Measurements from ENCODE around the gene FAM124A. TPM values are rescaled to one million over a fixed set of nuclear protein-coding genes. Genes with fewer than 3 reads are reported as not detected.

The FAM124A gene
- total and polyA plus RNA-seq, 7 donors = 0.23 to 18.3 (median 11.7) TPM

DNA sequence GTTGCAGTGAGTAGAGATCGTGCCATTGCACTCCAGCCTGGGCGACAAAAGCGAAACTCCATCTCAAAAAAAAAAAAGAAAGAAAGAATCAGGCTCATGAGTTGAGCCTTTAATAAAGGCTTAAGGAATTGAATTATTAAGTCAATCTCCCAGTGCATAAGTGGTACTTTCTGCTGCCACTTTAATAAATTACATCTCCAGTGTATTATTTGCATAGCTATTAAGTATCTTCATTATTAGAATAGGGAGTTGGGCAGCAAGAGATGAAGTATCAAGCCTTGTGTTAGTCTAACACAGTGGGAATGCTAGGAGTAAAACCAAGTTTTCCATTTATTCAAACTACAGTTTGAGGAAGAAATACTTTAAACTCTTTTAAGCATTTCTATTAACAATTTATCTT, 15.6 kb upstream of the FAM124A start:
- TF ChIP-seq POLR2AphosphoS5 (IDR thresholded peaks at IDR 0.05) = no peak
- TF ChIP-seq POLR2A (IDR thresholded peaks at IDR 0.05) = no peak
- H3K27me3 ChIP-seq = peaks cover 0 to 7% (median 0%) of the 10 kb centered on the region in 3 donors
- no peaks in the 10 kb centered on the region for H3K9me3 ChIP-seq
- 95 to 96% methylated on average over 3 of the region's 3 CpGs for WGBS, 2 donors
- DNase-seq = no peak
- no peak overlapping the region for H3K27ac ChIP-seq
- no peak overlapping the region for H3K4me3 ChIP-seq
- H3K36me3 ChIP-seq = no peaks in the 10 kb centered on the region
- intact Hi-C loops (cut with DNase I) = no loop called here
- H3K4me1 ChIP-seq = no peaks in the 10 kb centered on the region

DNA sequence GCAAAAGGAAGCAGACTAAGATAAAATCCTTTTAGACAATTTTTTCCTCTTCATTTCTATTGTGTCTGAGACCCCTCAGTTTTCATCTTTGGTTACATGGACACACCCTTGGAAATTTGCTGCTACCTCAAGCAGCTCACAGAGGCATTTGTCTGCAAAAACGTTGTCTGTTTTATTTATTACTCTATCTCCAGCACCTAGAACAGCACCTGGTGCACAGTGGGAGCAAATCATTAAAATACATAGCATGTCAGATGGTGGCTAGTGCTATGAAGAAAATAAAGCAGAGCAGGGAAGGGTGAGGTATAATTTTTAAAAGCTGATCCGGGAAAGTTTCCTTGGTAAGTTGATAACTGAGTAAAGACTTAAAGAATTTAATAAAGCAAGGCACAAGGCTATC, 14.3 kb upstream of the FAM124A start:
- 38 to 60% methylated on average over 2 of the region's 2 CpGs for WGBS, 2 donors
- intact Hi-C loops (cut with DNase I) = no loop called here
- Histone ChIP-seq H3K4me3 (no peak overlapping the region), H3K27ac (no peak overlapping the region), H3K4me1 (no peaks in the 10 kb centered on the region), H3K9me3 (no peaks in the 10 kb centered on the region), H3K36me3 (no peaks in the 10 kb centered on the region), H3K27me3 (peaks cover 0 to 14% (median 0%) of the 10 kb centered on the region in 3 donors)
- DNase-seq = no peak
- TF ChIP-seq, protein P1, sequence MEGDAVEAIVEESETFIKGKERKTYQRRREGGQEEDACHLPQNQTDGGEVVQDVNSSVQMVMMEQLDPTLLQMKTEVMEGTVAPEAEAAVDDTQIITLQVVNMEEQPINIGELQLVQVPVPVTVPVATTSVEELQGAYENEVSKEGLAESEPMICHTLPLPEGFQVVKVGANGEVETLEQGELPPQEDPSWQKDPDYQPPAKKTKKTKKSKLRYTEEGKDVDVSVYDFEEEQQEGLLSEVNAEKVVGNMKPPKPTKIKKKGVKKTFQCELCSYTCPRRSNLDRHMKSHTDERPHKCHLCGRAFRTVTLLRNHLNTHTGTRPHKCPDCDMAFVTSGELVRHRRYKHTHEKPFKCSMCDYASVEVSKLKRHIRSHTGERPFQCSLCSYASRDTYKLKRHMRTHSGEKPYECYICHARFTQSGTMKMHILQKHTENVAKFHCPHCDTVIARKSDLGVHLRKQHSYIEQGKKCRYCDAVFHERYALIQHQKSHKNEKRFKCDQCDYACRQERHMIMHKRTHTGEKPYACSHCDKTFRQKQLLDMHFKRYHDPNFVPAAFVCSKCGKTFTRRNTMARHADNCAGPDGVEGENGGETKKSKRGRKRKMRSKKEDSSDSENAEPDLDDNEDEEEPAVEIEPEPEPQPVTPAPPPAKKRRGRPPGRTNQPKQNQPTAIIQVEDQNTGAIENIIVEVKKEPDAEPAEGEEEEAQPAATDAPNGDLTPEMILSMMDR (IDR thresholded peaks at IDR 0.05) = no peak
- no peak for TF ChIP-seq POLR2AphosphoS5 (IDR thresholded peaks at IDR 0.05)
- TF ChIP-seq EP300 (IDR thresholded peaks at IDR 0.05) = no peak
- no peak for TF ChIP-seq POLR2A (IDR thresholded peaks at IDR 0.05)

DNA sequence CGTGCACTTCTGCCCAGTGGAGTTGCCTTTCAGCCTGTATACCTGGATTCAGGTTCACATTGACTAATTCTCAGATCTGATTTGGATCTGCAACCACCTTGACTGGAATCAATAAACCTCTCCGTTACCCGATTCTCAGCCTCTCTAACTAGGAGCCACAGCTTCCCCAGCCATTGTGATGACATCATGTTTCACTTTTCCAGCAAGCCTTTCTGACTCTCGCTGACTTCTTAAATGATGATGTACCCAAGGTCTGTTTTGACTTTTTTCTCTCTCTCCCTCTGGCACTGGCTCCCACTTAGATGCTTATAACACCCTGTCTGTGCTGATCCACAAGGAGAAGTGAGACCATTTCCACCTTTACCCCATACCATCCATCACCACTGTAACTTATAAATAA, 13.5 kb upstream of the FAM124A start:
- intact Hi-C loops (cut with DNase I) = no loop called here
- Histone ChIP-seq H3K27ac (no peak overlapping the region), H3K36me3 (no peaks in the 10 kb centered on the region), H3K4me1 (no peaks in the 10 kb centered on the region), H3K4me3 (no peak overlapping the region), H3K27me3 (peaks cover 0 to 16% (median 0%) of the 10 kb centered on the region in 3 donors), H3K9me3 (no peaks in the 10 kb centered on the region)
- no peak for DNase-seq
- whole genome bisulfite sequencing, 2 donors = 65 to 72% methylated on average over 4 of the region's 4 CpGs
- TF ChIP-seq POLR2A (IDR thresholded peaks at IDR 0.05) = no peak
- TF ChIP-seq POLR2AphosphoS5 (IDR thresholded peaks at IDR 0.05) = no peak
- TF ChIP-seq, protein P1 (IDR thresholded peaks at IDR 0.05) = no peak
- TF ChIP-seq EP300 (IDR thresholded peaks at IDR 0.05) = no peak

DNA sequence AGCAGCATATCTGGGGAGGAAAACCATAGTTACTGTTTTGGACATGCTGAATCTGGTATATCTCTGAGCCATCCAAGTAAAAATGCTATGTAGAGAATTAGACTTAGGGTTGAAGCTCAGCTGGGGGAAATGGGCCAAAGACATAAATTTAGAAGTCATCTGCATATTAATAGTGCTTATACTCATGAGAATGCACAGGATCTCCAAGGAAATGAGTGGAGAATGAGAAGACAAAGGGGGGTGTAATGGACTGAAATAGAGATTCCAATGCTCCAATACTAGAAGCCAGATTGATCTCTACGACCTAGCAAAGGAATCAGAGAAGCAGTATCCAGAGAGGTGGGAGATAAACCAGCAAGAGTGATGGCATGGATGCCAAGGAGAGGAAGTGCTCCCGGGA, 10.3 kb upstream of the FAM124A start:
- Histone ChIP-seq H3K4me3 (no peak overlapping the region), H3K4me1 (no peaks in the 10 kb centered on the region), H3K36me3 (no peaks in the 10 kb centered on the region), H3K27ac (no peak overlapping the region), H3K27me3 (peaks cover 0 to 13% (median 0%) of the 10 kb centered on the region in 3 donors), H3K9me3 (no peaks in the 10 kb centered on the region)
- no peak for DNase-seq
- TF ChIP-seq POLR2AphosphoS5 (IDR thresholded peaks at IDR 0.05) (no peak), EP300 (IDR thresholded peaks at IDR 0.05) (no peak), POLR2A (IDR thresholded peaks at IDR 0.05) (no peak)
- TF ChIP-seq, protein P1 (IDR thresholded peaks at IDR 0.05) = no peak
- intact Hi-C loops (cut with DNase I) = no loop called here
- 50 to 62% methylated on average over 2 of the region's 2 CpGs for WGBS, 2 donors

DNA sequence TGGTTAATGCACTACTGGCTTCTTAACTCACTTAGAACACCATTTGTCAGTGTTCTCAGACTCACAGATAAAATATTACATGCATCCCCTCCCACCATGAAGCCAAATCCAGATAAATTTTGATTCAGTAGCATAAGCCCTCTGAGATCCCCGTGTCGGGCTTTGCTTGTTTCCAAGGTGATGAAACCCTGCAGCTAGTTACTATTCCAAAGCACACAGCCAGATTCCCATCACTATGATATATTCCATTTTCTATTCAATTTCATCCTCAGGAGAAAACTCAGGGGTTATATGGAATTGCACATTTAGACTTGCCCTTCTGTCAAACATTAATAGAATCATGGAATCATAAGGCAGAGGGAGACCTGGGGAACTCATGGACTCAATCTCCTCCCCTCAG, 9.4 kb upstream of the FAM124A start:
- DNase-seq = no peak

More for the DNA sequence above, 9.4 kb upstream of the FAM124A start:
- intact Hi-C loops (cut with DNase I) = no loop called here
- no peaks in the 10 kb centered on the region for H3K9me3 ChIP-seq
- H3K27me3 ChIP-seq = peaks cover 0 to 13% (median 0%) of the 10 kb centered on the region in 3 donors
- H3K27ac ChIP-seq = no peak overlapping the region
- no peak overlapping the region for H3K4me3 ChIP-seq
- H3K4me1 ChIP-seq = no peaks in the 10 kb centered on the region
- WGBS, 2 donors = 62 to 66% methylated on average over 2 of the region's 2 CpGs
- H3K36me3 ChIP-seq = no peaks in the 10 kb centered on the region
- TF ChIP-seq POLR2AphosphoS5 (IDR thresholded peaks at IDR 0.05) (no peak), EP300 (IDR thresholded peaks at IDR 0.05) (no peak), POLR2A (IDR thresholded peaks at IDR 0.05) (no peak)
- TF ChIP-seq, protein P1 (IDR thresholded peaks at IDR 0.05) = no peak
